Calu3 (cell line): Measurements from ENCODE around the gene TP63. TPM values are rescaled to one million over a fixed set of nuclear protein-coding genes. Genes with fewer than 3 reads are reported as not detected.
A peak's percentile ranks its signal among the peaks of the same experiment; 100 is the strongest.

Experiments
- Bru-seq: library from RNA; stranded (reverse); fragments of 400-500 nt; gene quantifications from one replicate; lab custom pipeline; 2021; lab: Mats Ljungman, UMichigan
- BruChase-seq, 2 experiments: library from RNA; stranded (reverse); fragments of 400-500 nt; gene quantifications; one replicate each; lab custom pipeline; 2021; lab: Mats Ljungman, UMichigan
- BruUV-seq: library from RNA; stranded (reverse); fragments of 400-500 nt; replicated peaks from 2 replicates; lab custom pipeline; 2021; lab: Mats Ljungman, UMichigan
- CTCF ChIA-PET: fragments of 300-600 bp; sonication (Branson Sonifier 250); formaldehyde crosslinking; loops from one replicate; lab custom pipeline; 2022; ENCODE audit warnings: antibody characterized with exemption; lab: Charles Lee
- DNase-seq: peaks from one replicate; pipeline ENCODE4 v3.0.0; 2022
- H3K27ac Mint-ChIP-seq: one replicate; pipeline ENCODE4 v1.8.0; 2022; ENCODE audit warnings: mixed read lengths; ENCODE audit not compliant: unreplicated experiment
- H3K27me3 Mint-ChIP-seq: one replicate; pipeline ENCODE4 v1.8.0; 2022; ENCODE audit warnings: mixed read lengths; ENCODE audit not compliant: unreplicated experiment
- H3K36me3 Mint-ChIP-seq: one replicate; pipeline ENCODE4 v1.8.0; 2022; ENCODE audit warnings: mild to moderate bottlenecking, moderate library complexity, mixed read lengths; ENCODE audit not compliant: insufficient read depth, unreplicated experiment
- H3K4me1 Mint-ChIP-seq: one replicate; pipeline ENCODE4 v1.8.0; 2022; ENCODE audit warnings: mild to moderate bottlenecking, low read depth, mixed read lengths; ENCODE audit not compliant: unreplicated experiment
- H3K4me3 Mint-ChIP-seq: one replicate; pipeline ENCODE4 v1.8.0; 2022; ENCODE audit warnings: mild to moderate bottlenecking, low read depth, moderate library complexity, mixed read lengths; ENCODE audit not compliant: unreplicated experiment
- H3K9me3 Mint-ChIP-seq: one replicate; pipeline ENCODE4 v1.8.0; 2022; ENCODE audit warnings: low read depth, mixed read lengths; ENCODE audit not compliant: unreplicated experiment
- intact Hi-C: fragments of 100-400 bp; cut with micrococcal nuclease; formaldehyde crosslinking; loops from one replicate; pipeline ENCODE4 v1.10.0; 2022; ENCODE audit not compliant: unreplicated experiment
- long read RNA-seq: library from polyadenylated mRNA; stranded (forward); transcript quantifications from one replicate; pipeline ENCODE4 v2.0.0, GENCODE V29; 2022
- total RNA-seq: library from RNA; stranded (reverse); gene quantifications from 2 replicates; pipeline ENCODE4 v1.2.3, GENCODE V29; 2022
- TF ChIP-seq, protein P1 (sequence below): fragments of 200-600 bp; IDR thresholded peaks from one replicate; pipeline ENCODE4 v1.8.0; 2022; ENCODE audit warnings: antibody characterized with exemption; ENCODE audit not compliant: unreplicated experiment

TP63 gene
- total RNA-seq = 0.12 TPM in 1 of 2 replicates, not detected in the other
- percentile 6 among the genes with signal in this experiment for Bru-seq, nascent RNA
- BruChase-seq, experiment 1, labeled RNA remaining after a 6-hour chase = percentile 8 among the genes with signal in this experiment
- BruChase-seq, experiment 2, labeled RNA remaining after a 2-hour chase = percentile 7 among the genes with signal in this experiment
- long read RNA-seq = 0 reads

DNA sequence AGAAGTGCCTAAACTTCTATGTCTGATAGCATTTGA, at the start of gene TP63:
Gene TP63, plus strand, starts transcription at position 17 of the 36 bp plus-strand sequence. CDS start 127 bp downstream, outside the sequence.
- H3K4me3 Mint-ChIP-seq = no peak within 1 kb of the TSS
- peaks cover 9% of the 10 kb centered on the region for H3K4me1 Mint-ChIP-seq
- CTCF ChIA-PET = interaction anchor here (1.2 kb wide), 1 partner anchor 358 kb away, joined by 4 read pairs; no protein-coding TSS in a partner anchor
- H3K36me3 Mint-ChIP-seq = no peaks in the 10 kb centered on the region
- H3K9me3 Mint-ChIP-seq = no peaks in the 10 kb centered on the region
- intact Hi-C loops = no loop called here
- TF ChIP-seq, protein P1, sequence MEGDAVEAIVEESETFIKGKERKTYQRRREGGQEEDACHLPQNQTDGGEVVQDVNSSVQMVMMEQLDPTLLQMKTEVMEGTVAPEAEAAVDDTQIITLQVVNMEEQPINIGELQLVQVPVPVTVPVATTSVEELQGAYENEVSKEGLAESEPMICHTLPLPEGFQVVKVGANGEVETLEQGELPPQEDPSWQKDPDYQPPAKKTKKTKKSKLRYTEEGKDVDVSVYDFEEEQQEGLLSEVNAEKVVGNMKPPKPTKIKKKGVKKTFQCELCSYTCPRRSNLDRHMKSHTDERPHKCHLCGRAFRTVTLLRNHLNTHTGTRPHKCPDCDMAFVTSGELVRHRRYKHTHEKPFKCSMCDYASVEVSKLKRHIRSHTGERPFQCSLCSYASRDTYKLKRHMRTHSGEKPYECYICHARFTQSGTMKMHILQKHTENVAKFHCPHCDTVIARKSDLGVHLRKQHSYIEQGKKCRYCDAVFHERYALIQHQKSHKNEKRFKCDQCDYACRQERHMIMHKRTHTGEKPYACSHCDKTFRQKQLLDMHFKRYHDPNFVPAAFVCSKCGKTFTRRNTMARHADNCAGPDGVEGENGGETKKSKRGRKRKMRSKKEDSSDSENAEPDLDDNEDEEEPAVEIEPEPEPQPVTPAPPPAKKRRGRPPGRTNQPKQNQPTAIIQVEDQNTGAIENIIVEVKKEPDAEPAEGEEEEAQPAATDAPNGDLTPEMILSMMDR = no peak
- H3K27ac Mint-ChIP-seq = no peak within 1 kb of the TSS
- no peak for DNase-seq
- BruUV-seq = no TSS peak
- H3K27me3 Mint-ChIP-seq = no peaks in the 10 kb centered on the region

DNA sequence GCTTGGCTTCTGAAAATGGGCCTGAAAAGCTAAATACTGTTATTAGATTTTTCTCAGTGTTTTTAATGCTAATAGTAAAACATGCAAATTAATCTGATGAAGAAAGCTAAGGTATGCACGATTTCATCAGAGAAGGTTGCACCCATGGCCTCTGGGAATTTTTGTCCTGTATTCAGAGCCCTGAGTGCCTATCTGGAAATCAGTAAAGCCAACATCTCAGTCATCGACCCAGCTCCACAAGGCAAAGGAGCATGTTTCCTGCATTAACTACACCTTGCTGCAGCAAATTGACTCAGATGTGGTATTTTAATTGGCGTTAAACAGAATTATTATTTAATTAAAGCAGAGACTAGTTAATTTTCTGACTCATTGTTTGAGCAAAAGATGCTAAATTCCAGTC, 49.0 kb upstream of the TP63 start:
- Mint-ChIP-seq H3K36me3 (no peaks in the 10 kb centered on the region), H3K27me3 (no peaks in the 10 kb centered on the region), H3K4me1 (no peaks in the 10 kb centered on the region), H3K9me3 (peaks cover 4% of the 10 kb centered on the region), H3K27ac (no peak overlapping the region), H3K4me3 (no peak overlapping the region)
- intact Hi-C loops = no loop called here
- CTCF ChIA-PET = no interaction called here
- no TSS peak for BruUV-seq
- no peak for DNase-seq
- TF ChIP-seq, protein P1 = no peak

DNA sequence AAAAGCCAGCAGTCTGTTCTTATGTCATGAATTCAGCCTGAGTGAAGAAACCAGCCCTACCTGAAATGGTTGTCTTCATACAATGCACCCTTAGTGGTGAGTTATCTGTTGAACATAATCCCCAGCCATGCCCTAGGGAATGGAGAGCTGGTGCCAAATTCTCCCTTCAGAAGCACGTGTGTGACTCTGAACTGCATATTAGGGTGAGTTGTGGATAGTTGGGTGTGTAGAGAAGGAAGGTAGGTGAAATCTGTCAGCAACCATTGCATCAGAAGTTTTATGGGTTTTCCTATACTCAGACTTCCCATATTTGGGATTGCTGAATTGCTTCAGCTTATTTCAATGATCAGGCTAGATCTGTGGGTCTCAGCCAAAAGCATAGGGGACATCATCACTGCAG, 46.5 kb upstream of the TP63 start:
- Mint-ChIP-seq H3K36me3 (no peaks in the 10 kb centered on the region), H3K4me1 (peaks cover 7% of the 10 kb centered on the region), H3K9me3 (no peaks in the 10 kb centered on the region), H3K27me3 (no peaks in the 10 kb centered on the region), H3K4me3 (no peak overlapping the region), H3K27ac (no peak overlapping the region)
- BruUV-seq = no TSS peak
- TF ChIP-seq, protein P1 = no peak
- DNase-seq = no peak
- CTCF ChIA-PET = interaction anchor here (0.6 to 1.0 kb wide), 6 partner anchors 8 to 319 kb away, joined by 3 to 4 read pairs (median 3); no protein-coding TSS in a partner anchor
- intact Hi-C loops = no loop called here

DNA sequence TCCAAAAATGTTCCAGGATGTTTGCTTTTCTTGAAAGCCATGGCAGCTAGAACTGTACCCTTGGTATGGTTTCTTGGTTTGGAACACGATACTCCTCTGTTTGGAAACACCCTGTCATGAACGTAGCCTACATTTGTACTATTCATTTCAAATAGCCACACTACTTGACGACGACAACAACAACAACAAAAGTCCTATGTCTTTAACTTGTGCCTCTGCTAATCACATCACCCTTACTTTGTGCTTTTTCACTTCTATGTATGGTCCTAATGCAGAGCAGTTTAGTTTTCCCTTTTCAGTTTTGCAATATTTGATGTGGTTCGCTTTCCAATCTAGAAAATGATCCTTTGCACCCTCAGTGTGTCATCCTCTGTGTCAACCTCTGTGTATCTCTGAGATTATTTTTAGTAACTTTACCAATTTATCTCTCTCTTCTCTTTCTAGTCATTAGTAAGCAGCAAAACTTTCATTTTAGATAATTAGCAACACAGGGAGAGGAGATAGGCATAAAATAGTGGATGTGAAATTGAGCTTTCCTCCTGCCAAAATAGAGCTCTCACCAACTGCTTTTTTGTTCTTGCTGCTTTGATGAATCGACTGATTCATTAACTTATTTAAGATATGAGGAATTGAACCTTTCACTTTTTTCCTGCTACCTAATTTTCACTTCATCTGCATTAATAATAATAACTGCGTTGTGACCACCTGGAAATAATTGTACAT, 44.1 kb upstream of the TP63 start:
- H3K27me3 Mint-ChIP-seq = no peaks in the 10 kb centered on the region
- no peak overlapping the region for H3K27ac Mint-ChIP-seq
- TF ChIP-seq, protein P1 = no peak
- no peak overlapping the region for H3K4me3 Mint-ChIP-seq
- intact Hi-C loops = no loop called here
- H3K36me3 Mint-ChIP-seq = no peaks in the 10 kb centered on the region
- CTCF ChIA-PET = no interaction called here
- peaks cover 7% of the 10 kb centered on the region for H3K4me1 Mint-ChIP-seq
- no TSS peak for BruUV-seq
- peaks cover 9% of the 10 kb centered on the region for H3K9me3 Mint-ChIP-seq
- no peak for DNase-seq
